Keratinocyte (primary cell): Measurements from ENCODE around the gene SCT.

Experiments
- EZH2 ChIP-seq: IDR thresholded peaks from one replicate; pipeline ENCODE4 v1.6.1; 2012; ENCODE audit warnings: inconsistent platforms, mild to moderate bottlenecking, low read length, moderate library complexity
- TF ChIP-seq, protein P1 (sequence below), 3 experiments: IDR thresholded peaks in 1 of 3; conservative IDR thresholded peaks in 1 of 3; optimal IDR thresholded peaks in 1 of 3; 2 replicates in 2 of 3; 3 replicates in 1 of 3; pipeline versions ENCODE3 to v1.5.1; 2011; ENCODE audit warnings: low read length in 3 of 3, mild to moderate bottlenecking in 3 of 3, moderate library complexity in 2 of 3, control low read depth in 1 of 3, inconsistent platforms in 1 of 3; ENCODE audit not compliant: insufficient read depth in 2 of 3; ENCODE audit errors: extremely low read depth in 1 of 3

DNA sequence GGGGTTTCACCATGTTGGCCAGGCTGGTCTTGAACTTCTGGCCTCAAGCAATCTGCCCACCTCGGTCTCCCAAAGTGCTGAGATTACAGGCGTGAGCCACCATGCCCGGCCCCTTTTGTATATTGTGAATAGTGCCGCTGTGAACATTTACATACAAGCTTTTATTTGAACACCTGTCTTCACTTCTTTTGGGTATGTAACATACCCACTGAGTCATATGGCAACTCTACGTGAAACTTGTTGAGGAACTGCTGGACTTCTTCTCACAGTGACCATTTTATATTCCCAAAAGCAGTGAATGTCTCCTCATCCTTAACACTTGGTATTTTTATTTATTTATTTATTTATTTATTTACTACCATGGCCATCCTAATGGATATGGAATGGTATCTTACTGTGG is 3.9 kb upstream of the SCT start:
- TF ChIP-seq, protein P1, sequence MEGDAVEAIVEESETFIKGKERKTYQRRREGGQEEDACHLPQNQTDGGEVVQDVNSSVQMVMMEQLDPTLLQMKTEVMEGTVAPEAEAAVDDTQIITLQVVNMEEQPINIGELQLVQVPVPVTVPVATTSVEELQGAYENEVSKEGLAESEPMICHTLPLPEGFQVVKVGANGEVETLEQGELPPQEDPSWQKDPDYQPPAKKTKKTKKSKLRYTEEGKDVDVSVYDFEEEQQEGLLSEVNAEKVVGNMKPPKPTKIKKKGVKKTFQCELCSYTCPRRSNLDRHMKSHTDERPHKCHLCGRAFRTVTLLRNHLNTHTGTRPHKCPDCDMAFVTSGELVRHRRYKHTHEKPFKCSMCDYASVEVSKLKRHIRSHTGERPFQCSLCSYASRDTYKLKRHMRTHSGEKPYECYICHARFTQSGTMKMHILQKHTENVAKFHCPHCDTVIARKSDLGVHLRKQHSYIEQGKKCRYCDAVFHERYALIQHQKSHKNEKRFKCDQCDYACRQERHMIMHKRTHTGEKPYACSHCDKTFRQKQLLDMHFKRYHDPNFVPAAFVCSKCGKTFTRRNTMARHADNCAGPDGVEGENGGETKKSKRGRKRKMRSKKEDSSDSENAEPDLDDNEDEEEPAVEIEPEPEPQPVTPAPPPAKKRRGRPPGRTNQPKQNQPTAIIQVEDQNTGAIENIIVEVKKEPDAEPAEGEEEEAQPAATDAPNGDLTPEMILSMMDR (optimal IDR thresholded peaks at IDR 0.05 in 1 of 3, IDR thresholded peaks at IDR 0.05 in 1 of 3, conservative IDR thresholded peaks at IDR 0.05 in 1 of 3; ENCODE audit: extremely low read depth in 1 of 3, insufficient read depth in 2 of 3, low read length in 3 of 3), result no peak
- TF ChIP-seq EZH2, result no peak
